Tibial nerve (tissue), 4 donors: ENCODE data around the gene SCCPDH.

ENCODE experiments used
- CTCF ChIP-seq, 5 experiments: fragments of 200-600 bp in 3 of 5; fragments of 450-650 bp in 2 of 5; sonication (generic) in 3 of 5; IDR thresholded peaks; one replicate each; pipeline ENCODE4 v1.5.1; 2016 to 2019; ENCODE audit warnings: antibody characterized with exemption in 5 of 5, mild to moderate bottlenecking in 3 of 5, moderate library complexity in 2 of 5
- EP300 ChIP-seq, 2 donors: sonication (generic); formaldehyde crosslinking; IDR thresholded peaks; one replicate each; pipeline ENCODE4 v1.6.1; 2017; ENCODE audit warnings: antibody characterized with exemption in 2 of 2, mild to moderate bottlenecking in 1 of 2
- POLR2A ChIP-seq, 2 donors: fragments of 450-650 bp; IDR thresholded peaks; one replicate each; pipeline ENCODE4 v1.6.1; 2017; ENCODE audit warnings: antibody characterized with exemption in 2 of 2, mild to moderate bottlenecking in 2 of 2, moderate library complexity in 2 of 2

GRCh38 chr1:246683521-246683920 is 40.7 kb upstream of the SCCPDH start:
- TF ChIP-seq CTCF (IDR thresholded peaks at IDR 0.05), result no peak
- TF ChIP-seq POLR2A (IDR thresholded peaks at IDR 0.05), result no peak
- TF ChIP-seq EP300 (IDR thresholded peaks at IDR 0.05), result no peak
